Dedifferentiated amniotic fluid mesenchymal stem cell (primary cell): ENCODE measurements around the gene HYLS1.

Source experiments
- DNase-seq: peaks from one replicate; pipeline ENCODE4 v3.0.0-alpha.2; 2016; ENCODE audit errors: extremely low spot score

The HYLS1 gene

DNA sequence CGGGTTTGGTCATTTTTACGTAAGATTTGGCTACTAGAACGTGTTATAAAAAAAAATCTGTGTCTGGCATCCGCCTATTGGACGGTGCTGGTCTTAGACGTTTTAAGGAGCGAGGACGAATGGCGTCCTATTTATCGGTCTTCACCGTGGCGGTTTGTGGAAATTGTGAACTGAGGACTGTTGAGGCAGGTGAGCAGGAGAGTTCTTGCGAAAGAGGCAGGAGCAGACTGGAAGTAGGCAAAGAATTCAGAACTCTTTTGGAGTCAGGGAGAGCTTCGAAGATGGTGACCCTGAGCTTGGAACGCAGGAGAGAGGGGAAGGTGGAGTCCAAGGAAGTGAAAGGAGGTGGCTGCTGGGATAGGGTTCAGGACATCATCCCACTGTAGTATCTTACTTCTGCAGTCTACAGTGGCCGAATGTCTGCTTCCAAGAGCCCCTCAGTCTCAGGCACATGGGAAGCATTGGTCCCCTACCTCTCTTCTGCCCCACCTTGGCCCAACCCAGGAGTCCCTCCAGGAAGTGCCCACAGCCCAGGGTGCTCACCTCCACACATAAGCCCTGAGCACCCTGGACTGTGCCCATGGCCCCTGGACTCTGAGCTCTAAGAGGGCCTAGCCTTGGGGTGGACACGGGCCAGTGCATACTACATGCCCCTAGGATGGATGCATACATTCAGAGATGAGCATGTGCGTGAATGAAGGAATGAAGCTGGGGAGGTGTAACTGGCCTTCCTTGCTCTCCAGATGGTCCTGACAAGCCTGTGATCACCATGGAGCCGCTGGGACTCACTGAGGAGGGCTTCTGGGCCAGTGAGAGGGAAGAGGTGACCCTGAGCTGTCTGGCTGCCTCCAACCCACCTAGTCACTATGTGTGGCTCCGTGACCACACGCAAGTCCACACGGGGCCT is 62.1 kb downstream of the HYLS1 start:
- DNase-seq = no peak

- DNase-seq = no peak
These were observed 62.7 kb downstream of the HYLS1 start for GRCh38 chr11:125950178-125950490.
